PC-3 (cell line): ENCODE measurements around the gene GARIN3.

Source experiments
- CTCF ChIP-seq: fragments of 300-600 bp; sonication (generic); conservative IDR thresholded peaks from 2 replicates; pipeline ENCODE4 v1.5.1; 2017; ENCODE audit warnings: antibody characterized with exemption, low read depth, mild to moderate bottlenecking, low read length
- EZH2phosphoT487 ChIP-seq: fragments of 300-600 bp; sonication (generic); IDR thresholded peaks from 2 replicates; pipeline ENCODE4 v1.6.1; 2018; ENCODE audit warnings: mild to moderate bottlenecking, antibody characterized with exemption, low read length, borderline replicate concordance

- TF ChIP-seq CTCF, result no peak
- TF ChIP-seq EZH2phosphoT487, result no peak
Measured at GRCh38 chr5:157161996-157162395, 4.1 kb downstream of the GARIN3 start.
